ENCODE data around the gene STARD13. TPM values are rescaled to one million over a fixed set of nuclear protein-coding genes. Genes with fewer than 3 reads are reported as not detected.

STARD13 gene
- total RNA-seq, 1 experiment from 2014 or later, result 11.3 TPM

- CTCF ChIA-PET, result no interaction called here
- no peak overlapping the region for H3K27ac Mint-ChIP-seq (ENCODE audit: unreplicated experiment)
Measured at GRCh38 chr13:33188093-33188882, 97.3 kb downstream of the STARD13 start.

GRCh38 chr13:33186861-33187291 is 98.7 kb downstream of the STARD13 start:
- no peak for TF ChIP-seq CTCF (IDR thresholded peaks at IDR 0.05; ENCODE audit: unreplicated experiment)
- peaks cover 5% of the 10 kb centered on the region for H3K36me3 Mint-ChIP-seq (ENCODE audit: insufficient read depth, unreplicated experiment)

More at GRCh38 chr13:33188093-33188882, 97.3 kb downstream of the STARD13 start:
- intact Hi-C loops (cut with micrococcal nuclease; ENCODE audit: unreplicated experiment), result no loop called here
- DNase-seq, result no peak
- no peak overlapping the region for H3K4me3 Mint-ChIP-seq (ENCODE audit: low read depth, unreplicated experiment)
- H3K36me3 Mint-ChIP-seq (ENCODE audit: insufficient read depth, unreplicated experiment), result peaks cover 5% of the 10 kb centered on the region
- no peaks in the 10 kb centered on the region for H3K27me3 Mint-ChIP-seq (ENCODE audit: unreplicated experiment)
- peaks cover 2% of the 10 kb centered on the region for H3K9me3 Mint-ChIP-seq (ENCODE audit: low read depth, unreplicated experiment)
- TF ChIP-seq CTCF (IDR thresholded peaks at IDR 0.05; ENCODE audit: unreplicated experiment), result no peak
- peaks cover 23% of the 10 kb centered on the region for H3K4me1 Mint-ChIP-seq (ENCODE audit: low read depth, unreplicated experiment)
- BruUV-seq (replicated peaks), result no TSS peak

GRCh38 chr13:33185853-33186252 is 99.7 kb downstream of the STARD13 start:
- Mint-ChIP-seq H3K9me3 (ENCODE audit: low read depth, unreplicated experiment) (peaks cover 2% of the 10 kb centered on the region), H3K27me3 (ENCODE audit: unreplicated experiment) (no peaks in the 10 kb centered on the region), H3K4me1 (ENCODE audit: low read depth, unreplicated experiment) (peaks cover 28% of the 10 kb centered on the region), H3K4me3 (ENCODE audit: low read depth, unreplicated experiment) (no peak overlapping the region), H3K27ac (ENCODE audit: unreplicated experiment) (no peak overlapping the region), H3K36me3 (ENCODE audit: insufficient read depth, unreplicated experiment) (peaks cover 5% of the 10 kb centered on the region)
- BruUV-seq (replicated peaks), result no TSS peak
- no peak for DNase-seq
- TF ChIP-seq CTCF (IDR thresholded peaks at IDR 0.05; ENCODE audit: unreplicated experiment), result no peak
- CTCF ChIA-PET, result no interaction called here
- intact Hi-C loops (cut with micrococcal nuclease; ENCODE audit: unreplicated experiment), result no loop called here

More at GRCh38 chr13:33186861-33187291, 98.7 kb downstream of the STARD13 start:
- Mint-ChIP-seq H3K9me3 (ENCODE audit: low read depth, unreplicated experiment) (peaks cover 2% of the 10 kb centered on the region), H3K27me3 (ENCODE audit: unreplicated experiment) (no peaks in the 10 kb centered on the region), H3K27ac (ENCODE audit: unreplicated experiment) (peak overlapping the region; percentile 64), H3K4me1 (ENCODE audit: low read depth, unreplicated experiment) (peaks cover 28% of the 10 kb centered on the region), H3K4me3 (ENCODE audit: low read depth, unreplicated experiment) (peak overlapping the region; percentile 22)
- intact Hi-C loops (cut with micrococcal nuclease; ENCODE audit: unreplicated experiment), result no loop called here
- peak; percentile 8 for DNase-seq
- CTCF ChIA-PET, result no interaction called here
- no TSS peak for BruUV-seq (replicated peaks)

GRCh38 chr13:33184530-33184929 is 101.0 kb downstream of the STARD13 start:
- TF ChIP-seq CTCF (IDR thresholded peaks at IDR 0.05; ENCODE audit: unreplicated experiment), result no peak
- DNase-seq, result no peak
- H3K9me3 Mint-ChIP-seq (ENCODE audit: low read depth, unreplicated experiment), result peaks cover 2% of the 10 kb centered on the region
- no peak overlapping the region for H3K27ac Mint-ChIP-seq (ENCODE audit: unreplicated experiment)
- intact Hi-C loops (cut with micrococcal nuclease; ENCODE audit: unreplicated experiment), result no loop called here
- no TSS peak for BruUV-seq (replicated peaks)
- H3K27me3 Mint-ChIP-seq (ENCODE audit: unreplicated experiment), result no peaks in the 10 kb centered on the region
- CTCF ChIA-PET, result interaction anchor here (0.6 kb wide), 1 partner anchor 1523 kb away, joined by 3 read pairs; no protein-coding TSS in a partner anchor
- H3K36me3 Mint-ChIP-seq (ENCODE audit: insufficient read depth, unreplicated experiment), result peaks cover 5% of the 10 kb centered on the region
- H3K4me1 Mint-ChIP-seq (ENCODE audit: low read depth, unreplicated experiment), result peaks cover 33% of the 10 kb centered on the region
- no peak overlapping the region for H3K4me3 Mint-ChIP-seq (ENCODE audit: low read depth, unreplicated experiment)

Data from Calu3 (cell line).